HEK293T (cell line): ENCODE data around the gene SOX14.

Experiments used
- CTCF ChIA-PET: fragments of 350-600 bp; formaldehyde crosslinking; extraction: SDS; loops from one replicate; lab custom pipeline; 2021; ENCODE audit warnings: antibody characterized with exemption, inconsistent platforms; lab: Yijun Ruan, JAX
- POLR2A ChIA-PET: fragments of 350-600 bp; formaldehyde crosslinking; extraction: SDS; loops from one replicate; lab custom pipeline; 2020; ENCODE audit warnings: antibody characterized with exemption, inconsistent platforms; lab: Yijun Ruan, JAX
- DNase-seq: peaks from one replicate; pipeline ENCODE4 v3.0.0; 2012; ENCODE audit warnings: mixed read lengths; ENCODE audit errors: extremely low spot score
- ARNT ChIP-seq: fragments of 450-650 bp; IDR thresholded peaks from 2 replicates; pipeline ENCODE4 v1.6.1; 2017; ENCODE audit warnings: mild to moderate bottlenecking
- BHLHE40 ChIP-seq: fragments of 450-650 bp; IDR thresholded peaks from 2 replicates; pipeline ENCODE4 v1.6.1; 2016; ENCODE audit warnings: mild to moderate bottlenecking, moderate library complexity, borderline replicate concordance
- CTBP1 ChIP-seq: fragments of 450-650 bp; IDR thresholded peaks from 2 replicates; pipeline ENCODE4 v1.6.1; 2016; ENCODE audit warnings: borderline replicate concordance
- ELF4 ChIP-seq: fragments of 450-650 bp; IDR thresholded peaks from 2 replicates; pipeline ENCODE4 v1.6.1; 2017; ENCODE audit warnings: antibody characterized with exemption
- FOXA1 ChIP-seq: fragments of 450-650 bp; IDR thresholded peaks from 2 replicates; pipeline ENCODE4 v1.6.1; 2016; ENCODE audit warnings: mild to moderate bottlenecking
- FOXK2 ChIP-seq: fragments of 450-650 bp; IDR thresholded peaks from 2 replicates; pipeline ENCODE4 v1.6.1; 2016; ENCODE audit warnings: mild to moderate bottlenecking
- FOXM1 ChIP-seq: fragments of 450-650 bp; IDR thresholded peaks from 2 replicates; pipeline ENCODE4 v1.6.1; 2017; ENCODE audit warnings: mild to moderate bottlenecking, borderline replicate concordance
- HDGF ChIP-seq: fragments of 450-650 bp; IDR thresholded peaks from 2 replicates; pipeline ENCODE4 v1.6.1; 2017; ENCODE audit warnings: antibody characterized with exemption, borderline replicate concordance
- L3MBTL2 ChIP-seq: fragments of 450-650 bp; conservative IDR thresholded peaks from 2 replicates; pipeline ENCODE4 v1.6.1; 2016; ENCODE audit warnings: mild to moderate bottlenecking
- LEF1 ChIP-seq: fragments of 450-650 bp; IDR thresholded peaks from 2 replicates; pipeline ENCODE4 v1.6.1; 2017; ENCODE audit warnings: mild to moderate bottlenecking, borderline replicate concordance
- NFRKB ChIP-seq: fragments of 450-650 bp; IDR thresholded peaks from 2 replicates; pipeline ENCODE4 v1.6.1; 2016; ENCODE audit warnings: mild to moderate bottlenecking, moderate library complexity
- SP1 ChIP-seq: fragments of 450-650 bp; IDR thresholded peaks from 2 replicates; pipeline ENCODE4 v1.6.1; 2017
- SUZ12 ChIP-seq: fragments of 450-650 bp; IDR thresholded peaks from 2 replicates; pipeline ENCODE4 v1.6.1; 2016; ENCODE audit warnings: mild to moderate bottlenecking
- TARDBP ChIP-seq: fragments of 450-650 bp; IDR thresholded peaks from 2 replicates; pipeline ENCODE4 v1.6.1; 2016
- ZNF384 ChIP-seq: fragments of 450-650 bp; IDR thresholded peaks from 2 replicates; pipeline ENCODE4 v1.6.1; 2016
- TF ChIP-seq, protein P1 (sequence below): fragments of 450-650 bp; IDR thresholded peaks from 2 replicates; pipeline ENCODE4 v1.6.1; 2016

The SOX14 gene

DNA sequence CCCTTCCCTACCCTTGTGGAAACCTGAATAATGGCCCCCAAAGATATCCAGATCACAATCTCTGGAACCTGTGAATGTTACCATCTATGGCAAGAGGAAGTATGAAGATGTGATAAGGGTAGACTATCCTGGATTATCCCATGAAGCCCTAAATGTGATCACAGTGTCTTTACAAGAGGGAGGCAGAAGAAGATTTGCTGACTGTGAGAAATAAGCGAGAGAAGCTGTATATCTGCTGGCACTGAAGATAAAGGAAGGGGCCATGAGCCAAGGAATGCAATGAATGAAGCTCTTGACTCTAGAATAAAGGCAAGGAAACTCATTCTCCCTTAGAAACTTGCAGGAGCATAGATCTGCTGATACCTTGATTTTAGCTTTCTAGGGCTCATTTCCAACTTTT is 39.1 kb downstream of the SOX14 start:
- no peak for DNase-seq
- TF ChIP-seq ZNF384 (no peak), LEF1 (no peak), CTBP1 (no peak), NFRKB (no peak), FOXA1 (no peak), ARNT (no peak), SP1 (no peak), TARDBP (no peak), FOXK2 (no peak), HDGF (no peak), ELF4 (no peak), FOXM1 (no peak), L3MBTL2 (no peak), SUZ12 (no peak), BHLHE40 (no peak)
- TF ChIP-seq, protein P1, sequence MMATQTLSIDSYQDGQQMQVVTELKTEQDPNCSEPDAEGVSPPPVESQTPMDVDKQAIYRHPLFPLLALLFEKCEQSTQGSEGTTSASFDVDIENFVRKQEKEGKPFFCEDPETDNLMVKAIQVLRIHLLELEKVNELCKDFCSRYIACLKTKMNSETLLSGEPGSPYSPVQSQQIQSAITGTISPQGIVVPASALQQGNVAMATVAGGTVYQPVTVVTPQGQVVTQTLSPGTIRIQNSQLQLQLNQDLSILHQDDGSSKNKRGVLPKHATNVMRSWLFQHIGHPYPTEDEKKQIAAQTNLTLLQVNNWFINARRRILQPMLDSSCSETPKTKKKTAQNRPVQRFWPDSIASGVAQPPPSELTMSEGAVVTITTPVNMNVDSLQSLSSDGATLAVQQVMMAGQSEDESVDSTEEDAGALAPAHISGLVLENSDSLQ = no peak
- CTCF ChIA-PET = no interaction called here
- POLR2A ChIA-PET = no interaction called here

DNA sequence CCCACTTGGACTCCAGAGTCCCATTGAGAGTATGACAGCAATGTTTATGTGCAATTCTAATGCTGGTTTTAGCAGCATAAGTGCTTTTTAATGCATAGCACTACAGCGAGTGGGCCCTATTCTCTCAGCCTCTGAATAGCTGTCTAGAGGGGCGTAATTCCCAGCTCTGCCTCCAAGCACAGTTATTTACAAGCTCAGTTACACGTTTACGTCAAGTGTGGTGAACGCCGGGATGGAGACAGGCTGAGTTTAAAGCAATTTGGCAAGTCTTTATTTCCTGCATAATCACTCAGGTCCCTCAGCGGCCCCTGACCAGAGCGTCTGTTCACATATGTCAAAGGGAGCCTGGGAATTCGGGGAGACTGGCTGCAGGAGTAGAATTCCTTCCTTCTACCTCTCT is 43.9 kb downstream of the SOX14 start:
- TF ChIP-seq LEF1 (no peak), TARDBP (no peak), FOXK2 (no peak)

GRCh38 chr3:137809509-137809908 is 45.4 kb downstream of the SOX14 start:
- CTCF ChIA-PET = no interaction called here
- DNase-seq = no peak
- POLR2A ChIA-PET = no interaction called here
- TF ChIP-seq L3MBTL2 (no peak), ARNT (no peak), BHLHE40 (no peak), SP1 (no peak), NFRKB (no peak), FOXA1 (no peak), SUZ12 (no peak), FOXK2 (no peak), ZNF384 (no peak), TARDBP (no peak), HDGF (no peak), LEF1 (no peak), FOXM1 (no peak), ELF4 (no peak), CTBP1 (no peak)
- TF ChIP-seq, protein P1 = no peak

More for the DNA sequence above, 43.9 kb downstream of the SOX14 start:
- ChIA-PET CTCF (no interaction called here), POLR2A (no interaction called here)
- DNase-seq = no peak

DNA sequence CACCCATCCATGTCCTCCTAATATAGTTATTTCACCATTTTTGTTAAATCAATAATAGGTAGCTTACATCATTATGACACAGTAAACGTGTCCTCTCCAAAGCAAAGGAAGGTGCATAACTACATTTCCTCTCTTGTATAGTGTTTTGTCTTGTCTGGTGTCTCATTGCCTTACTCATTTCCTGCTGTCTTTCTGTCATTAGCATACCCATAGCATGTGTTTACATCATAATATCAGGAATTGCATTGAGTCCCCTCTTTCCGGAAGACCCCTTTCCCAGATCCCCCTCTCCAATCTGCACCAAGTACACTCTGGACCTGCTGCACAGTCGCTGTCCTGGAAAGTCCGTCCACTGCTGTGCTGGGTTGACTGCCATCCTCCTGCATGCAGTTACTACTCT is 47.9 kb downstream of the SOX14 start:
- CTCF ChIA-PET = interaction anchor here (0.6 kb wide), 1 partner anchor 20 kb away, joined by 4 read pairs; no protein-coding TSS in a partner anchor
- DNase-seq = no peak
- POLR2A ChIA-PET = no interaction called here
- TF ChIP-seq ELF4 (no peak), HDGF (no peak), ZNF384 (no peak), SP1 (no peak), BHLHE40 (no peak), LEF1 (no peak), FOXK2 (no peak), L3MBTL2 (no peak), TARDBP (no peak), SUZ12 (no peak), FOXM1 (no peak), FOXA1 (no peak), CTBP1 (no peak), ARNT (no peak), NFRKB (no peak)
- TF ChIP-seq, protein P1 = no peak

GRCh38 chr3:137815251-137815650 is 51.1 kb downstream of the SOX14 start:
- TF ChIP-seq, protein P1 = no peak
- TF ChIP-seq FOXA1 (no peak), ARNT (no peak), HDGF (no peak)
- DNase-seq = no peak
- POLR2A ChIA-PET = no interaction called here
- CTCF ChIA-PET = interaction anchor here (0.6 kb wide), 1 partner anchor 106 kb away, joined by 4 read pairs; no protein-coding TSS in a partner anchor
